Natural killer cell (primary cell): ENCODE data around the gene ARL13A. TPM values are rescaled to one million over a fixed set of nuclear protein-coding genes. Genes with fewer than 3 reads are reported as not detected.

Experiments used
- ATAC-seq, 3 donors: fragments of 150-1000 bp in 2 of 3; fragments of 200-7000 bp in 1 of 3; cut with Tn5 transposase; 1 replicate in 1 of 3; 2 replicates in 2 of 3; pipeline ENCODE4 v1.10.0; 2021; ENCODE audit warnings: mild to moderate bottlenecking in 2 of 3, moderate library complexity in 2 of 3
- DNase-seq, 2 donors: peaks; one replicate each; pipeline versions ENCODE4 v3.0.0 to v3.0.0-alpha.2; 2013 to 2021; ENCODE audit warnings: mixed read lengths in 1 of 2
- H3K27ac ChIP-seq: one replicate; pipeline ENCODE4 v1.5.1; 2013; ENCODE audit warnings: mild to moderate bottlenecking, low read length
- H3K27me3 ChIP-seq: one replicate; pipeline ENCODE4 v1.6.1; 2013; ENCODE audit warnings: low read length; ENCODE audit not compliant: control insufficient read depth, insufficient read depth
- H3K36me3 ChIP-seq: one replicate; pipeline ENCODE4 v1.6.1; 2013; ENCODE audit warnings: low read length; ENCODE audit not compliant: control insufficient read depth, insufficient read depth
- H3K4me1 ChIP-seq: one replicate; pipeline ENCODE4 v1.6.1; 2013; ENCODE audit warnings: low read length; ENCODE audit not compliant: control insufficient read depth, insufficient read depth
- H3K4me3 ChIP-seq: one replicate; pipeline ENCODE4 v1.5.1; 2013; ENCODE audit warnings: low read length
- H3K9me3 ChIP-seq: one replicate; pipeline ENCODE4 v1.6.1; 2013; ENCODE audit warnings: low read length; ENCODE audit not compliant: control insufficient read depth, insufficient read depth
- H3K27ac Mint-ChIP-seq, 2 donors: one replicate each; pipeline ENCODE4 v1.8.0; 2022; ENCODE audit warnings: mild to moderate bottlenecking in 2 of 2, mixed read lengths in 2 of 2, moderate library complexity in 1 of 2
- H3K27me3 Mint-ChIP-seq, 2 donors: one replicate each; pipeline ENCODE4 v1.8.0; 2022; ENCODE audit warnings: low read depth in 2 of 2, mixed read lengths in 2 of 2
- H3K36me3 Mint-ChIP-seq: one replicate; pipeline ENCODE4 v1.8.0; 2022; ENCODE audit warnings: mixed read lengths
- H3K4me1 Mint-ChIP-seq, 2 donors: one replicate each; pipeline ENCODE4 v1.8.0; 2022; ENCODE audit warnings: mixed read lengths in 2 of 2
- H3K4me3 Mint-ChIP-seq: one replicate; pipeline ENCODE4 v1.8.0; 2022; ENCODE audit warnings: mild to moderate bottlenecking, moderate library complexity, mixed read lengths
- H3K9me3 Mint-ChIP-seq, 2 donors: one replicate each; pipeline ENCODE4 v1.8.0; 2022; ENCODE audit warnings: mixed read lengths in 2 of 2
- WGBS: methylation state at CpG from one replicate; pipeline ENCODE4 v1.1.7; 2013; ENCODE audit warnings: missing lambda C conversion rate; ENCODE audit not compliant: insufficient coverage; 5-methylcytosine and 5-hydroxymethylcytosine counted together
- intact Hi-C: fragments of 100-400 bp; cut with micrococcal nuclease; formaldehyde crosslinking; loops from one replicate; pipeline ENCODE4 v1.14.2; 2022
- total RNA-seq, 4 donors: library from RNA; stranded (reverse); fragments of 120-200 nt in 1 of 4; gene quantifications; one replicate each; pipeline versions ENCODE4 v1.2.3 to v1.2.4, GENCODE V29; 2013 to 2022
- TF ChIP-seq, protein P1 (sequence below): fragments of 200-600 bp; IDR thresholded peaks from one replicate; pipeline ENCODE4 v1.8.0; 2022; ENCODE audit warnings: antibody characterized with exemption

ARL13A gene
- total RNA-seq = not detected
- not detected for total RNA-seq (2013)

DNA sequence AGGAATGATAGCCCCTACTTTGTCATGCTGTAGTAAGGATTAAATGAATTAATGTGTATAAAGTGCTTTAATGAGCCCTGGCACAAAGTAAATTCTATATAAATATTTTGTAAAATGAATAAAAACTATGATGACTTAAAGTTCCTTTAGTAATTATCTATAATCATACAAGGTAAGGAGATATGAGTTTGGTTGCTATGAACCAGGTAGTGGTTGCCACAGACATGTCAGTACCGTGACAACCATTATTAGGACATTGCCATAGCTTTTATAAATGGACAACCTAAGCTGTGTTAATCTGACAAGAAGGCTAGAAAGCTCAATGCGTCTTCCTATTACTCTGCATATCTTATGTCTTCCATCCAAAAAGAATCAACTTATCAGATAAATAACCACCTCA is at the start of gene ARL13A:
ARL13A (plus strand) TSS at position 301 of the 400 bp plus-strand sequence. CDS start 3,982 bp downstream, outside the sequence.
- no peaks in the 10 kb centered on the region for H3K4me1 ChIP-seq
- no peaks in the 10 kb centered on the region for H3K36me3 ChIP-seq
- intact Hi-C loops = no loop called here
- Mint-ChIP-seq H3K4me3 (no peak within 1 kb of the TSS), H3K36me3 (no peaks in the 10 kb centered on the region), H3K4me1 (no peaks in the 10 kb centered on the region), H3K27ac (no peak within 1 kb of the TSS), H3K9me3 (no peaks in the 10 kb centered on the region), H3K27me3 (no peaks in the 10 kb centered on the region)
- TF ChIP-seq, protein P1, sequence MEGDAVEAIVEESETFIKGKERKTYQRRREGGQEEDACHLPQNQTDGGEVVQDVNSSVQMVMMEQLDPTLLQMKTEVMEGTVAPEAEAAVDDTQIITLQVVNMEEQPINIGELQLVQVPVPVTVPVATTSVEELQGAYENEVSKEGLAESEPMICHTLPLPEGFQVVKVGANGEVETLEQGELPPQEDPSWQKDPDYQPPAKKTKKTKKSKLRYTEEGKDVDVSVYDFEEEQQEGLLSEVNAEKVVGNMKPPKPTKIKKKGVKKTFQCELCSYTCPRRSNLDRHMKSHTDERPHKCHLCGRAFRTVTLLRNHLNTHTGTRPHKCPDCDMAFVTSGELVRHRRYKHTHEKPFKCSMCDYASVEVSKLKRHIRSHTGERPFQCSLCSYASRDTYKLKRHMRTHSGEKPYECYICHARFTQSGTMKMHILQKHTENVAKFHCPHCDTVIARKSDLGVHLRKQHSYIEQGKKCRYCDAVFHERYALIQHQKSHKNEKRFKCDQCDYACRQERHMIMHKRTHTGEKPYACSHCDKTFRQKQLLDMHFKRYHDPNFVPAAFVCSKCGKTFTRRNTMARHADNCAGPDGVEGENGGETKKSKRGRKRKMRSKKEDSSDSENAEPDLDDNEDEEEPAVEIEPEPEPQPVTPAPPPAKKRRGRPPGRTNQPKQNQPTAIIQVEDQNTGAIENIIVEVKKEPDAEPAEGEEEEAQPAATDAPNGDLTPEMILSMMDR = no peak
- no peak within 1 kb of the TSS for H3K4me3 ChIP-seq
- DNase-seq (no peak), ATAC-seq (no peak)
- H3K27me3 ChIP-seq = no peaks in the 10 kb centered on the region
- WGBS = 100% methylated on average over 1 of the region's 2 CpGs
- no peak within 1 kb of the TSS for H3K27ac ChIP-seq
- no peaks in the 10 kb centered on the region for H3K9me3 ChIP-seq

DNA sequence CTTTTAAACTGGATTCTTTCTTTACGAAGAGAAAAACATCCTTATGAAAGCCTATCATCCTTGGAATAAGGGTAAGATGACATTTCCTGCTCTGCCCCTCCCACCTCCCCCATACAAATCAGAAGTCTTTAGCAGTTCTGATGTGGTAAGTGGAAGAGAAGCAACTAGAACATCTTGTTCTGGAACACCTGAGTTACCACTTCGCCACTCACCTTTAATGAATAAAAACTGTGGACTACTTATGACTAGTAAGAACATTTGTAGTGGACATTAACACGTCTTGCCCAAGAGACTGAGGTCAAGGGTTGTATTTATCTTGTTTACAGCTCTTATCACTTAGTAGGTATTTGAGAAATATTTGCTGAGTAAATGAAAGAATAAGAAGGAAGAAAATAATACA is 45.1 kb upstream of the ARL13A start:
- peaks cover 8% of the 10 kb centered on the region for H3K4me1 ChIP-seq
- peaks cover 4 to 20% of the 10 kb centered on the region in 2 donors for H3K27me3 Mint-ChIP-seq
- H3K27me3 ChIP-seq = no peaks in the 10 kb centered on the region
- H3K27ac Mint-ChIP-seq = no peak overlapping the region
- intact Hi-C loops = no loop called here
- no peak for ATAC-seq
- H3K4me3 ChIP-seq = no peak overlapping the region
- TF ChIP-seq, protein P1 = no peak
- peaks cover 0 to 3% of the 10 kb centered on the region in 2 donors for H3K4me1 Mint-ChIP-seq
- peak in 1 of 2 donors; percentile 4 for DNase-seq
- no peaks in the 10 kb centered on the region for H3K36me3 Mint-ChIP-seq
- H3K4me3 Mint-ChIP-seq = no peak overlapping the region
- WGBS = no CpG with 5 or more reads among the region's 3 CpGs
- no peaks in the 10 kb centered on the region for H3K9me3 ChIP-seq
- H3K9me3 Mint-ChIP-seq = no peaks in the 10 kb centered on the region
- H3K36me3 ChIP-seq = no peaks in the 10 kb centered on the region
- no peak overlapping the region for H3K27ac ChIP-seq

DNA sequence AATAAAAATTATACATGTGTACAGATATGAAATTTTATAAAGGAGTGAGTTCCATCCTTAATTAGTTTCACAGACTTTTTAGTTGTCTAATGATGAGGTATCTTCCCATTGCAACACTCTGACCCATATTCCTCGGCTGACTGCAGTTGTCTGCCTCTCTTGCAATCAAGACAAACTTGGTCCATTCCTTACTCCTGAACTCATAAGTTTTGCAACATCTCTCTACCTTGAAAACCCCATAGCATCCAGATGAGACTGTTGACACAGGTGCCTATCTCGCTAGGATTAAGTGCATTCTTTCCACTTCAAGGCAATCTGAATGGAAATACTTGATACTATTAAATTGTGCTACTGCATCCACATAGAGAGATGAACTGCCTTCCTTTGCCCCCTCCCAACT is 43.1 kb upstream of the ARL13A start:
- intact Hi-C loops = no loop called here
- H3K9me3 Mint-ChIP-seq = no peaks in the 10 kb centered on the region
- H3K27ac ChIP-seq = no peak overlapping the region
- DNase-seq = no peak
- no peaks in the 10 kb centered on the region for H3K27me3 ChIP-seq
- no peak overlapping the region for H3K27ac Mint-ChIP-seq
- H3K4me1 Mint-ChIP-seq = peaks cover 0 to 6% of the 10 kb centered on the region in 2 donors
- 90% methylated on average over 1 of the region's 2 CpGs for WGBS
- ATAC-seq = no peak
- H3K4me1 ChIP-seq = peaks cover 11% of the 10 kb centered on the region
- no peak overlapping the region for H3K4me3 Mint-ChIP-seq
- no peaks in the 10 kb centered on the region for H3K36me3 Mint-ChIP-seq
- H3K27me3 Mint-ChIP-seq = peaks cover 8 to 25% of the 10 kb centered on the region in 2 donors
- TF ChIP-seq, protein P1 = no peak
- H3K4me3 ChIP-seq = no peak overlapping the region
- H3K36me3 ChIP-seq = no peaks in the 10 kb centered on the region
- H3K9me3 ChIP-seq = no peaks in the 10 kb centered on the region
